Smooth muscle cell (in vitro differentiated cells): ENCODE results near the gene RXYLT1. TPM values are rescaled to one million over a fixed set of nuclear protein-coding genes. Genes with fewer than 3 reads are reported as not detected.

Experiments
- DNase-seq: peaks from one replicate; lab custom pipeline; 2025; ENCODE audit not compliant: unreplicated experiment; lab: John Stamatoyannopoulos, UW
- H2AFZ ChIP-seq: fragments of 200-600 bp; sonication (generic); 2 replicates; pipeline ENCODE4 v1.6.0; 2016; ENCODE audit warnings: antibody characterized with exemption, low read depth, mild to moderate bottlenecking
- H3F3A ChIP-seq: fragments of 200-600 bp; sonication (generic); 2 replicates; pipeline ENCODE4 v1.6.0; 2017; ENCODE audit warnings: antibody characterized with exemption, low read depth
- H3K27ac ChIP-seq: fragments of 200-600 bp; sonication (generic); 2 replicates; pipeline ENCODE4 v1.5.1; 2016; ENCODE audit warnings: low read depth, mild to moderate bottlenecking
- H3K27me3 ChIP-seq: fragments of 200-600 bp; sonication (generic); 2 replicates; pipeline ENCODE4 v1.6.1; 2016; ENCODE audit warnings: low read depth, mild to moderate bottlenecking
- H3K36me3 ChIP-seq: fragments of 200-600 bp; sonication (generic); 2 replicates; pipeline ENCODE4 v1.5.1; 2016; ENCODE audit warnings: low read depth
- H3K4me1 ChIP-seq: fragments of 200-600 bp; sonication (generic); 2 replicates; pipeline ENCODE4 v1.5.1; 2016; ENCODE audit warnings: low read depth
- H3K4me2 ChIP-seq: fragments of 200-600 bp; sonication (generic); 2 replicates; pipeline ENCODE4 v1.6.0; 2016; ENCODE audit warnings: mild to moderate bottlenecking
- H3K4me3 ChIP-seq: fragments of 200-600 bp; sonication (generic); 2 replicates; pipeline ENCODE4 v1.5.1; 2016; ENCODE audit warnings: mild to moderate bottlenecking
- H3K79me2 ChIP-seq: fragments of 200-600 bp; sonication (generic); 2 replicates; pipeline ENCODE4 v1.6.0; 2016; ENCODE audit warnings: low read depth, mild to moderate bottlenecking
- H3K9ac ChIP-seq: fragments of 200-600 bp; sonication (generic); 2 replicates; pipeline ENCODE4 v1.6.0; 2016; ENCODE audit warnings: low read depth
- H3K9me3 ChIP-seq: fragments of 200-600 bp; sonication (generic); replicated peaks from 2 replicates; pipeline ENCODE4 v1.5.1; 2016; ENCODE audit warnings: low read depth
- H4K20me1 ChIP-seq: fragments of 200-600 bp; sonication (generic); 2 replicates; pipeline ENCODE4 v1.6.0; 2016; ENCODE audit warnings: low read depth
- CTCF ChIP-seq: fragments of 200-600 bp; sonication (generic); IDR thresholded peaks from 2 replicates; pipeline ENCODE4 v1.5.1; 2017; ENCODE audit warnings: borderline replicate concordance, mild to moderate bottlenecking, antibody characterized with exemption; ENCODE audit not compliant: insufficient read depth, poor library complexity, severe bottlenecking
- WGBS: methylation state at CpG from one replicate; pipeline ENCODE4 v1.1.7; 2016; ENCODE audit warnings: low lambda C conversion rate; 5-methylcytosine and 5-hydroxymethylcytosine counted together
- polyA plus RNA-seq: library from polyadenylated mRNA; unstranded; fragments of >200 nt; fragmentation: Nextera tagmentation; extraction: Ambion mirVana; gene quantifications from 2 replicates; pipeline ENCODE4 v1.2.1, GENCODE V29; 2016
- total RNA-seq: library from RNA; depleted of rRNA; stranded (reverse); fragments of >200 nt; gene quantifications from 2 replicates; pipeline ENCODE4 v1.2.3, GENCODE V29; 2014

RXYLT1 gene
- total and polyA plus RNA-seq, 2 experiments from 2014 or later: 9.4 to 11.1 TPM

DNA sequence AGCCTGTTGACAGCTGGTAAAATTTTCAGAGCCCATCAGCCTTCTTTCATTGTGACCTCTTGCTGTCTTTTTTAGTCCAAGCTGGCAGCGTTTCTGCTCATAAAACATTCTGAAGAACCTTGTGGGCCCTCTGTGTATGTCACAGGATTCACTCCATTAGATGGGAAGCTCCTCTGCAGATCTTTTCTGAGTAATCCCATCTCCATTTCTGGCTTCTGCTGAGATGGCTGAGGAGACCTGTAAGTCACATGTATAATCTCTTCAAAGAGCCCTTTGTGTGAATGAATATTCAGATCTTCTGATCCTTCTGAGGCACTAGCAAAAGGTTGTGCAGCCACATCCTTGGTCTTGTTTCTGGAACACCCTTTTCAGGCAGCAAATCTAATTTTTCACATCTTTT is 2.8 kb downstream of the RXYLT1 start:
- Histone ChIP-seq H3K9me3 (no peaks in the 10 kb centered on the region), H4K20me1 (no peaks in the 10 kb centered on the region), H3K4me2 (no peak overlapping the region), H3K79me2 (peaks cover 8% of the 10 kb centered on the region), H2AFZ (no peak overlapping the region), H3K36me3 (peaks cover 9% of the 10 kb centered on the region), H3K27ac (no peak overlapping the region), H3K4me1 (peaks cover 12% of the 10 kb centered on the region), H3K9ac (no peak overlapping the region), H3K27me3 (no peaks in the 10 kb centered on the region), H3F3A (no peaks in the 10 kb centered on the region), H3K4me3 (no peak overlapping the region)
- no peak for DNase-seq
- 41% methylated on average over 1 of the region's 1 CpG for WGBS
- no peak for TF ChIP-seq CTCF

DNA sequence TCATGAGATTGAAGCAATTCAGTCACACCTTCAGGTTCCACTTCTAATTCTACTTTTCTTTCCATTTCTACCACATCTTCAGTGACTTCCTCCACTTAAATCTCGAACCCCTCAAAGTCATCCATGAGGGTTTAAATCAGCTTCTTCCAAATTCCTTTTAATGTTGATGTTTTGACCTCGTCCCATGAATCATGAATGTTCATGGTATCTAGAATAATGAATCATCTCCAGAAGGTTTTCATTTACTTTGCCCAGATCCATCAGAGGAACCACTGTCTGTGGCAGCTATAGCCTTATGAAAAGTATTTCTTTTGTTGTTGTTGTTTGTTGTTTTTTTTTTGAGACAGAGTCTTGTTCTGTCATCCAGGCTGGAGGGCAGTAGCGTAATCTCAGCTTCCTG is 7.6 kb downstream of the RXYLT1 start:
- Histone ChIP-seq H3K27ac (no peak overlapping the region), H3K4me3 (no peak overlapping the region), H2AFZ (no peak overlapping the region), H3K4me1 (no peaks in the 10 kb centered on the region), H3K27me3 (no peaks in the 10 kb centered on the region), H3K79me2 (no peaks in the 10 kb centered on the region), H4K20me1 (no peaks in the 10 kb centered on the region), H3F3A (no peaks in the 10 kb centered on the region), H3K9ac (no peak overlapping the region), H3K4me2 (no peak overlapping the region), H3K9me3 (no peaks in the 10 kb centered on the region), H3K36me3 (peaks cover under 1% of the 10 kb centered on the region)
- no peak for DNase-seq
- TF ChIP-seq CTCF: no peak
- WGBS: 94% methylated on average over 3 of the region's 3 CpGs

DNA sequence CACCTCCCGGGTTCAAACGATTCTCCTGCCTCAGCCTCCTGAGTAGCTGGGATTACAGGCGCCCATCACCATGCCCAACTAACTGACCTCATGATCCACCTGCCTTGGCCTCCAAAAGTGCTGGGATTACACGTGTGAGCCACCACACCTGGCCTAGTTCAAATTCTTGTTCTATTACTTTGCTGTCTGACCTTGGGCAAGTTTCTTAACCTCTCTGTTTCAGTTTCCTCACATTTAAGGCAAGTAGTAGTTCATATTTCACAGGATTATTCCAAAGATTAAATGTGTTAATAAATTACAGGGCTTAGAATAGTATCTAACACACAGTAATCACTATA is 10.9 kb downstream of the RXYLT1 start:
- Histone ChIP-seq H2AFZ (no peak overlapping the region), H3K27ac (no peak overlapping the region), H3K27me3 (no peaks in the 10 kb centered on the region), H3K36me3 (no peaks in the 10 kb centered on the region), H3F3A (no peaks in the 10 kb centered on the region), H3K9ac (no peak overlapping the region), H4K20me1 (no peaks in the 10 kb centered on the region), H3K4me1 (no peaks in the 10 kb centered on the region), H3K79me2 (no peaks in the 10 kb centered on the region), H3K4me2 (no peak overlapping the region), H3K4me3 (no peak overlapping the region), H3K9me3 (no peaks in the 10 kb centered on the region)
- TF ChIP-seq CTCF: no peak
- WGBS: 95% methylated on average over 4 of the region's 4 CpGs
- DNase-seq: no peak

DNA sequence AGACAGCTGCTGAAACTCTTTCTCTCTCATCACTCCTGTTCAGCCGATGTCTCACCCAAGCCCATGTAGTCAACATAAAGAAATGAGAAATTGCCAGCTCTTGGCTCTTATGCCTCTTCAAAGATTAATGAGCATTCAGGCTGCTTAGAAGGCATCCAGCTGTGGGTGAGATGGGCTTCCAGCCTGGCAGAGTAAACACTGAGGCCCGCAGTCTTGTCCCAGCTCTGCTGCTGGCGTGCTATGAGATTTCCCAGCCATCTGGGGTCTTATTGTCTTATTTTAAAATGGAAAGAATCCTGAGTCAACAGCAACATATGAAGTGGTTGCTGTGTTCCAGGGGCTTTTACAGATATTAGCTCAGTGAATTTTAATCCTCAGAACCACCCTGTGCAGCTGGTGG is 12.6 kb downstream of the RXYLT1 start:
- WGBS: 76% methylated on average over 3 of the region's 3 CpGs
- H4K20me1 ChIP-seq: no peaks in the 10 kb centered on the region
- no peak overlapping the region for H3K4me2 ChIP-seq
- no peaks in the 10 kb centered on the region for H3K36me3 ChIP-seq
- no peak overlapping the region for H3K9ac ChIP-seq
- TF ChIP-seq CTCF: no peak
- no peaks in the 10 kb centered on the region for H3K79me2 ChIP-seq
- H3K4me1 ChIP-seq: no peaks in the 10 kb centered on the region
- H3K4me3 ChIP-seq: no peak overlapping the region
- no peaks in the 10 kb centered on the region for H3K27me3 ChIP-seq
- no peak for DNase-seq
- no peaks in the 10 kb centered on the region for H3K9me3 ChIP-seq
- no peak overlapping the region for H3K27ac ChIP-seq
- H2AFZ ChIP-seq: no peak overlapping the region
- no peaks in the 10 kb centered on the region for H3F3A ChIP-seq
